GM12865 (cell line): ENCODE results near the gene S100A2.
"Not testable (repeated sequence)": the region's sequence is repeated elsewhere in the genome, so short reads cannot be mapped to it uniquely, and the experiment has no call there.

Source experiments
- DNase-seq: peaks from one replicate; pipeline ENCODE4 v3.0.0; 2010; ENCODE audit warnings: low read depth
- H3K4me3 ChIP-seq: 2 replicates; pipeline ENCODE4 v1.5.1; 2011; ENCODE audit warnings: mild to moderate bottlenecking, low read depth, low read length, control low read depth
- CTCF ChIP-seq: IDR thresholded peaks from 2 replicates; pipeline ENCODE4 v1.5.1; 2011; ENCODE audit warnings: low read length, control low read depth, low read depth, inconsistent platforms; ENCODE audit not compliant: insufficient read depth; ENCODE audit errors: missing control alignments

The S100A2 gene

DNA sequence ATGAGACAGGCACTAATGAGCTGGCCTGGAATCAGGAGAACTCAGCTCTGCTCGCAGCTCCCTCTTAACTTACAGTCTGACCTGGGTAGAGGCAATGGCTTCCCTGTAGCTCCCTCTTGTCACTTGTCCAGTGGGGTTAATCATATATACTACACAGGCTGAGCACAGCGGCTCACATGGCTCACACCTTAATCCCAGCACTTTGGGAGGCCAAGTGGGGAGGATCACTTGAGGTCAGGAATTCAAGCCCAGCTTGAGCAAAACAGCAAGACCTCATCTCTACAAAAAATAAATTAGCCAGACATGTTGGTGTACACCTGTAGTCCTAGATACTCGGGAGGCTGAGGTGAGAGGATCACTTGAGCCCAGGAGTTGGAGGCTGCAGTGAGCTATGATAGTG, 34.0 kb downstream of the S100A2 start:
- H3K4me3 ChIP-seq = no peak overlapping the region
- DNase-seq = no peak
- TF ChIP-seq CTCF = no peak

DNA sequence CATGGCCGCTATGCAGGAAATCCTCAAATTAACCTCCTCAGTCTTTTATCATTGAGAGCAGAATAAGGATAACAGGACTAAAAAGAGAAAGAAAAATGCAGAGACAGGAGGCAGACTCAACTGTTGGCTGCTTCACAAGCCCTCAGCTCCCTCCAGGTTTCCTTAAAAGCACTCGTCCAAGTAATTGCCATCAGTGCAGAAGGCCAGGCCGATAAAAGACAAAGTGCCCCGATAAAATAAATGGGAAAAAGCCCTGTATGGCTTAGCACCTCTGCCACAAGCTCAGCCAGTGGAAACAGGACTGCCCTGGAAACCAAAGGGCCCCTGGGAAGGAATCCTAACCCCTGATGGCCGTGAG, 38.0 kb downstream of the S100A2 start:
- DNase-seq = no peak
- no peak overlapping the region for H3K4me3 ChIP-seq
- no peak for TF ChIP-seq CTCF

GRCh38 chr1:153527023-153527682, 38.5 kb downstream of the S100A2 start:
- no peak for DNase-seq
- no peak for TF ChIP-seq CTCF
- no peak overlapping the region for H3K4me3 ChIP-seq

GRCh38 chr1:153526132-153526543, 39.5 kb downstream of the S100A2 start:
- no peak for TF ChIP-seq CTCF
- DNase-seq = no peak
- H3K4me3 ChIP-seq = no peak overlapping the region

- no peak for TF ChIP-seq CTCF
- no peak overlapping the region for H3K4me3 ChIP-seq
- DNase-seq = no peak
Observed at GRCh38 chr1:153525088-153525728, 40.4 kb downstream of the S100A2 start.

DNA sequence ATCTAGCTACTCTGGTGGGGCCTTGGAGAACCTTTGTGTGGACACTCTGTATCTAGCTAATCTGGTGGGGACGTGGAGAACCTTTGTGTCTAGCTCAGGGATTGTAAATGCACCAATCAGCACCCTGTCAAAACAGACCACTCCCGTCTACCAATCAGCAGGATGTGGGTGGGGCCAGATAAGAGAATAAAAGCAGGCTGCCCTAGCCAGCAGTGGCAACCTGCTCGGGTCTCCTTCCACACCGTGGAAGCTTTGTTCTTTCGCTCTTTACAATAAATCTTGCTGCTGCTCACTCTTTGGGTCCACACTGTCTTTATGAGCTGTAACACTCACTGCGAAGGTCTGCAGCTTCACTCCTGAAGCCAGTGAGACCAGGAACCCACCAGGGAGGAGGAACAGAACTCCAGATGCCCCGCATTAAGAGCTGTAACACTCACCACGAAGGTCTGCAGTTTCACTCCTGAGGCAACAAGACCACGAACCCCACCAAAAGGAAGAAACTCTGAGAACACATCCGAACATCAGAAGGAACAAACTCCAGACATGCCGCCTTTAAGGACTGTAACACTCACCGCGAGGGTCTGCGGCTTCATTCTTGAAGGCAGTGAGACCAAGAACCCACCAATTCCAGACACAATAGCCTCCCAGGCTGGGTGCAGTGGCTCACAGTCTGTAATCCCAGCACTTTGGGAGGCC, 43.1 kb downstream of the S100A2 start:
- H3K4me3 ChIP-seq, DNase-seq: not testable (repeated sequence)

DNA sequence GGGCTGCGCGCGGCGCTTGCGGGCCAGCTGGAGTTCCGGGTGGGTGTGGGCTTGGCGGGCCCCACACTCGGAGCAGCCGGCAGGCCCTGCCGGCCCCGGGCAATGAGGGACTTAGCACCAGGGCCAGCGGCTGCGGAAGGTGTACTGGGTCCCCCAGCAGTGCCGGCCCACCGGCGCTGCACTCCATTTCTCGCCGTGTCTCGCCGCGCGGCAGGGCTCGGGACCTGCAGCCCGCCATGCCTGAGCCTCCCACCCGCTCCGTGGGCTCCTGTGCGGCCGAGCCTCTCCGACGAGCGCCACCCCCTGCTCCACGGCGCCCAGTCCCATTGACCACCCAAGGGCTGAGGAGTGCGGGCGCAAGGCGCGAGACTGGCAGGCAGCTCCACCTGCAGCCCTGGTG, 43.8 kb downstream of the S100A2 start:
- DNase-seq, H3K4me3 ChIP-seq: not testable (repeated sequence)
